GM18519 (cell line): ENCODE results near the gene PHACTR1.

Source experiments
- ATAC-seq: cut with Tn5 transposase; IDR thresholded peaks from one replicate; pipeline ENCODE4 v1.9.1; 2021; ENCODE audit warnings: mild to moderate bottlenecking, moderate library complexity; ENCODE audit not compliant: unreplicated experiment, low FRiP score

PHACTR1 gene

DNA sequence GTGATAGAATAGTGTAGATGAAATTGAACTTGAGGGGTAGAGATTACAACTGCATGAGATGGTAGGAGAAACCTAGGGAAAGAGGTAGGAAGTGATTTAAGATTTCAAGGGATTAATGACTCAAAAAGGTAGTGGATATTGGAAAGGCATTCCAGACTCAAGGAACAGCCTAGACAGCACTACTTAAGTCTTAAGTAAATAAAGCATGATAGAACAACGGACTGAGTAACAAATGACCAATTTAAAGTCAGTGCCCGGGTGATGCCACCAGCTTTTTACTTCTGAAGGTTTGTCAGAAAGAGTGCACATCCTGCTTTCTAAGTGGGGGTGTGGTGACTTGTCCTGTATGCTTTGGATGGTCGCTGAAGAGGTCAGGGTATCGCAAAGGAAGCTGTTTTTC, 81.8 kb downstream of the PHACTR1 start:
- ATAC-seq: no peak

DNA sequence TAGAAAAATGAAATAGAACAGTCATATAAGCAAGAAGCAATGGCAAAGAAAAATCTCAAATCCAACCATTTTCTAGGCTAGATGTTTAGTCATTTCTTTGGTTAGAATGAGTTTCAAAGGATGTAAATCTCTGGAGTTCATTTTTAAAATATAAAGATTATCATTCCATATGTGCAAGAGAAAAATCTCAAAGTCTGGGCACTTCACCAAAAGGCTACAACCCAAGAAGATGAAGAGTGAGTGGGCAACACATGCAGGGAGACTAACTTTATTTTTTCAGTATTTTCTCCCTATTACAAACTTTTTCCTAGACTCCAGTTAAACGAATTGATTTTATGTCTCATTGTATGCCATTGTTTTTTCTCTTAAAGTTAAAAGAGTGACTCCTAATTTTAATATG, 83.6 kb downstream of the PHACTR1 start:
- no peak for ATAC-seq

DNA sequence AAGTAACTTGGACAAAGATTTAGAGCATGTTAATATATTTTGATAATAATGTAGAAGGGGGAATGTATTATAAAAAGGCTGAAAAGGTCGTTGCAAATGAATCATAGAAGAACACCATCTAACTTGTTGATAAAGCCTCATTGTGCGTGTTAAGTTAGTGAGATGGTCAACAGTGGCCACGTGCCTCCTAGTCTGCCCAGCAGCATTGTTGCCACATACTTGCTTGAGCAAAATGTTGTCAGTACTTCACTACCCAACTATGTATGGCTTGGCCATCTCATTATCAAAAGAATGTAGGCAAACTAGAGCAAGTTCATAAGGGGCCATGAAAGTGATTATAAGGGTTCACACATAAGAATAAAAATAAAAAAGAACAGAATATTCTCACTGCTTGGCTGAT, 84.6 kb downstream of the PHACTR1 start:
- ATAC-seq: no peak

DNA sequence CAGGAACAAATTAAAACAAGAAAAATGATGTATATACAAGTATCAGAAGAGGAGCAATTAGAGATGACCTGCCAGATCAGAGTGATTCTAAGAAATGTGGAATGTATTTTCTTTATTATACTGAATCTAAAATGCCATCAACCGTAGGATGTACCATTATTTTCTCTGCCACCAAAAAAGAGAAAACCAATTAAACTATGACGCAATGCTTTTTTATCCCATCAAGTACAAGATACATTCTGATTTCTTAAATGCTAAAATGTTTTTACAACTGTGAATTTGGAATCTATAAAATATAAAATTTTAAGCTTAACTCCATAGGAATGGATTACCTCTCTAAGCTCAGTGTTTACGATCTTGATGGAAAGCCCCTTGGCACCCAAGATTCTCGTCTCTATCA, 85.9 kb downstream of the PHACTR1 start:
- ATAC-seq: no peak

DNA sequence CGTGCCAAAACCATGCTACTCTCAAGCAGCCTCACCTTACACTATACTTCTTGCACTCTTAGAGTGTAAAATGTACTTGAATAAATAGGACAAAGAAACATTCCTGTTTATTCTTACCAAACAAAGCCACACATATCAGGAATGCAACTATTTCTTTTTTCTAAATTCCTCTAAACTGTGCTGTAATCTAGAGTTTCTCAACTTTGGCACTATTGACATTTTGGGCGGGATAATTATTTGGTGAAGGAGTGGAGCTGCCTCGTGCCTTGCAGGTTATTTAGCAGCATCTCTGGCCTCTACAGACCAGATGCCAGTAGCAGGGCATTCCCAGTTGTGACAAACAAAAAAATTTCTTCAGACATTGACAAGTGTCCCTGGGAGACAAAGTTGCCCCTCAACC, 86.9 kb downstream of the PHACTR1 start:
- ATAC-seq: no peak

DNA sequence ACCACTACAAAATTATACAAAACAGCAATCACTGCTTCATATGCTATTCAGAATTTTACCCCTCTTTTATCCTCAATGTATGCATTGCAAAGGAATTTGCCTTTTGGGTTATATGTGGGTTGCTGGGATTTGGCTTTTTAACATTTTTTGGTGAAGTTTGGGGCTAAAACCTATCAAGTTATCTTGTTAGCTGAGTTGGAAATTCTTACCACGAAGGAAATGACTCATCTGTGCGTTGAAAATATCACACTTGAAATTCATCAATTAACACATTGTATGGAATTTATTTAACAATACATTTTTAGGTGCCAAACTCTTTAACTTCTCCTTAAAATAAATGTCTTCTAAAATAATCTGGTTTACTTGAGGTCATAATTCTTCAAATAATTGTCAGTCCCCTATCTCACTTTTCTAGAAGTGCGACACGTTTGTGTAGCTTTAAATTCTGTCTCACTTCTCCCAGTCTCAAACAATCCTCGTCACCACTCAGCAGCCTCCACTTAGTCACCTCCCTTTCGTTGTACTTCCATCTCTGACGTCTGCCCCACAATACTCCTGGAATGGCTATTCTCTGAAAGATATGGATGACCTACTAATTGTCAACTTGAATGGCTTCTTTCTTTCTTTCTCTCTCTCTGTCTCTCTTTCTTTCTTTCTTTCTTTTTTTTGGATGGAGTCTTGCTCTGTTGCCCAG, 88.5 kb downstream of the PHACTR1 start:
- no peak for ATAC-seq

DNA sequence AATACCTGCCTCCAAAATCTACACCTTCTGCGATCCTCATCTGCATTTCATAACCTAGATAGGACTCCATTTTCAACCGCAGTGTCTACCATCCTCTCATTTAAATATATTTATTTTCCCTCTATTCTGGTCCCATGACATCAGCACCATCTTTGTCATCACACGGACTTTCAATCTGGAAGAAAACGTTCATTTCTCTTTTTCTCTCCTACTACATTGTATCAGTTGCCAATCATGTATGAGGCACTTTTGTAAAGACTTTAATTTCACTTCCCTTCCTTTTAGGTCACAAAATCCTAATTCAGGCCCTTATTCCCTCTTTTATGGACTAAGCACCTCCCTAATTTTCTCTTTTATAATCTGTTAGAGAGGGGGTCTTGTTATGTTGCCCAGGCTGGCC, 89.6 kb downstream of the PHACTR1 start:
- no peak for ATAC-seq

DNA sequence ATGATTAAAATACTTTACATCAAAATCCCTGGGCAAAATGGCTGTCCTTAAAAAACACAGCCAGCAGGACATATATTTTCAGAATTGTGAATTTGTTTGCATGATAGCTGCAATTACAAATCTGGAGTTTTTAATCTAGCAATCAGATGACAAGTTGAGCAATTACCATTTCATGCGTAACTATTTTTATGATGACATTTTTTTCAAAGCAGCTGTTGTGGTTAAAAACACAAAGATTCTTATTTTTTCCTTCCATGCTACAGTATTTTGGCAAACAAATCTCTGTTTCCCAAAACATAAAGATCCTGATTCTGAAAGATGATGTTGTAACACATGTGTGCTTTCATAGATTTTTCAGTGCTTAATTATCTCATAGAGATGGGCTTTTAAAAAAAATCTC, 90.2 kb downstream of the PHACTR1 start:
- no peak for ATAC-seq

DNA sequence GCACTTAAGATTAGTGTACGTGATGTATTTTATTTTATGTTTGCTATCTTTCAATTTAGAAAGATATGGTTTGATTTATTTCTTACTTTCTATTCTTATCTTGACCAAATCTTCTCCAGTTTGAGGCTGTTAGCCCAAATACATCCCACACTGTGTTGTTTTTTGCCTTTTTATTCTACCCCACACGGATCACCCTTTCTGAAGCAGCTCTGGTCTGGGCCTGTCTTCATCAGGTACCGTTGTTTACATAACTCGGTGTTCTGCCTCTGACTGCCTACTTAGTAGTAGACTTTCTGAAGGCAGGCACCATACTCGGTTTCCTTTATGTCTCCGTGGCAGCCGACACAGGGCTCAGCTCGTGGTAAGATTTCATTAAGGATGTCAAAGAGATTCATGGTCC, 95.0 kb downstream of the PHACTR1 start:
- no peak for ATAC-seq

DNA sequence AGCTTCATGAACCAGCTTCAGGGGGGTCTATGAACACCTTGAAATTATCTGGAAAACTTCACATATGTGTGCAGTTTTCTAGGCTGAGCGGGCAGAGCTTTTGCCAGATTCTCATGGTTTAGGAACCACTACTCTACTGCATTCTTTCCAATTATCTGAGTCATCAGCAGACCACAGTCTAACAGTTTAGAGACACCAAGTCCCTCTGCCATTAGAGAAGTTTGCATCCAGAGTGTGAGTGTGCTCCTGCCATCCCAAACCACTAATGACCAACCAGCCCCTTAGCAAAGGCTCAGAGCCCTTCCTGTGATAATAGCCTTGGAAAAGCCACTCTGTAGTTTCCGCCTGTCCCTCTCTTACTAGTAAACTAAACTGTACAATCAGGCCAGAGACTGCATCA, 96.8 kb downstream of the PHACTR1 start:
- no peak for ATAC-seq

DNA sequence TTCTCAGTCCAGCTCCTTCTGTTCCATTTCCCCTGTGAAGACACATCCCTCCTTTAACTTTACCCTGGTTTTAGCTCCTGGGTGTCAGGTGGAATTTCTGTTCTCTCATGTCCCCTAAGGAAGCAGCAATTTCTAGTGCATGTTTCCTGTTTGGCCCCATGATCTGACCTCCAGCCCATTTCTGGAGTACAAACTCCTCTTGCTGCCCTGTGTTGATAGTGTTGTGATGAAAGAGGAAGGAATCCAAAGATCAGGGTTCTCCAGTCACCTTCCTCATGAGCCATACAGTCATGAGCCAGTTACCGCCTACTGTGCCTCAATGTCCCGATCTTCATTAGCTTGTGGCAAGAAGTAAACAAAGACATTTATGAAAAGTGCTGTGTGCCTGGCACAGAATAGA, 97.4 kb downstream of the PHACTR1 start:
- ATAC-seq: no peak

DNA sequence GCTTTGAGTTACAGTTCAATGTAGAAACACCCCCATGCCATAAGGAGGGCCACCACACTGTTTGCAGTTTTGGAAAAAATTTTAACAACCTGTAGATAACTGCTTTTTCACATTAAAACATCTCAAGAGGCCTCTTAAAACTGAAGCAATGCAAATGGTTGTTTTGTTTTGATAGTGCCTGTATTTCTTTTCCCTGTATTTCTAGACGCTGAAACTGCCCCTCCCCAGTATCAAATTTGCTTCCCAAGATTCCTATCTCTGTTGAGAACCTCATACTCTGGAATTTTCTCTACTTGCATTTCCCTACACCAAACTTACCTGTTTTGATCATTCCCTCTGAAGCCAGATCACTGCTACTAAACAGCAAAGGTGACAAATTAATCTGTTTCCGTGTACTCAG, 98.5 kb downstream of the PHACTR1 start:
- no peak for ATAC-seq

DNA sequence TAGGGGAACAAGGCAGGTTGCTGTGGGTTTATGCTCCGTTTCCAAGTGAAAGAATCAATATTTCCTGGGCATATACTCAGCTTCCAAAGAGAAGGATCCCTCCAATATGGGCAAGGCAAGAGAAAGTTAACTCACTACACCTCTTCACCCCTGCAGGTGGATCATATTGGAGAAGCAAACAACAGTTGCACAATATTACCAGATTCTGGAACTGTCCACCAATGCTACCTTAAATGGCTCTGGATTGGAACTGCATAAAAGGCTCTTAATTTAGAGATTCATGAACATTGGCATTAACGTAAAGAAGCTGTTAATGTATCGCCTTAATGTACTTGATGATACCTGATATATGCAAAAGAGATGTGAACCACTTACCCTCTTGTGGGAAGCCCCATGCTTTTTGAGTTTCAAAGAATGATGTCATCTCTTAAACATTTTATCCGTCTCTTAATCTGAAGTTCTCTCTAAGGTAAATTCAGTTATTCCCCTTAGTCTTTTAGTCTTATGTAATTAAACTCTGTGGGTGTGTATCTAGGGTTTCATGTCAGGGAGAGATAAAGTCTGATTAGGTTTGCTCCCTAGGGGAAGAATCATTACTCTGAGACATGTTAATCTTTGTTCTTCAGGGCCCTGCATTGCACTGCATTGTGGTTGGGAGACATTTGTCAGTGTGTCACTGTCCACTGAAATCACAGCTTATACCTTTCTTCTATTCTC, 99.5 kb downstream of the PHACTR1 start:
- no peak for ATAC-seq

DNA sequence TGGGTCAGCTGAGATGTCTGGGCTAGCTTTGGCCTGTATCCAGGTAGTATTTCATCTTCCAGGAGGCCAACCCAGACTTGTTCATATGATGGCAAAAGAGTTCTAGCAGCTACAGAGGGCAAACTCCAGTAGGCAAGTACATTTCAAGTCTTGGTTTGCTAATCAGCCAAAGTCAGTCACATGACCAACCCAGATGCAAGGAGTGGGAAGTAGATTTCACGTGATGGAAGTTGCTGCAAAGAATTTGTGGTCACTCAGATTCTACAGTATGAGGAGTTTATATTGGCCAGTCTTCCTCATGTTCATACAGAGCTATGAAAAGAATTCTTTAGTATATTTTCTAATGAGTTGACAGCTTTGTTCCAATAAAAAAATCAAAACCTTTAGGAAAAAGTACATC, 101.8 kb downstream of the PHACTR1 start:
- no peak for ATAC-seq

DNA sequence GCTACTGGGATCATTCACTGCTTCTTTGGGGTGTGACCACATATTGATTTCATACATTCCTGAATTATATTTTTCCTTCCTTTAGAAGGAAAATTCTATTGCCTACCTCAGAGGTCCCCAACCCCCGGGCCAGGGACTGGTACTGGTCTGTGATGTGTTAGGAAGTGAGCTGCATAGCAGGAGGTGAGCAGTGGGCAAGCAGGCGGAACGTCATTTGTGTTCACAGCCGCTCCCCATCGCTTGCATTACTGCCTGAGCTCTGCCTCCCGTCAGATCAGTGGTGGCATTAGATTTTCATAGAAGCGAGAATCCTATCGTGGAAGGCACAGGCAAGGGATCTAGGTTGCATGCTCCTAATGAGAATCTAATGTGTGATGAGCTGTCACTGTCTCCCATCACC, 107.3 kb downstream of the PHACTR1 start:
- no peak for ATAC-seq

DNA sequence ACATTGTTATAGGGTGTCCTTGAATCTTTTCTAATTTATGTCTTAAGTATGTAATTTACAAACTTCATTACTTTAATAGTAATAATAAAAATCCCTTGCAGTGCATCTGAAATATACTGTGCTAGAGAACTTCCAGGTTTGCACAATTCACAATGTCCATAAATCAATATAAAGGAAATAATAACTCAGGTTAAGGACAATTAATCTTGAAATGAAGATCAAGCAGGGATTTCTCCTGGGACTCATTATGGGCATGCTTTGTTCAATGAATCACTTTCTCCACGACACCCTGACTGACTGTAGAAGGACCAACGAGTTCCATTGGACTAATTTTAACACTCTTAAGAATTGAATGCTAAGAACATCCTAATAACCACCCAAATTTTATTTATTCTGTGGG, 110.0 kb downstream of the PHACTR1 start:
- no peak for ATAC-seq

DNA sequence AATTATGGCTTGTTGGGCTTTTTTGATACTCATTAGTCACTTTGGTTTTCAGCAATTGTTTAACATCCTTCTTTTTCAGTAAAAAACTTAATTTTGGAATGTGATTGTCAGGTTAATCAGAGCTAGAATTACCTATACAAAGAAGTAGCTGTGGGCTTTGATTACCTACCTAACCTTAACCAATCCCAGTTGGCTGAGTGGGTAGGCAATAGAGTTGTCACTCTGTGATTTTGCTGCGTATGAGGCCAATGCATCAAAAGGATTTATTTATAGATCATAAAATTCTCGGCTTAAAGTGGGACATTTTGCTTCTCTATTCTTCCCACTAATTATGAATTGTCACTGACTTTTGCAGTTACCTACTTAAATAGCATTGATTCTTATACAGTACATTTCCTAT, 111.4 kb downstream of the PHACTR1 start:
- ATAC-seq: no peak

DNA sequence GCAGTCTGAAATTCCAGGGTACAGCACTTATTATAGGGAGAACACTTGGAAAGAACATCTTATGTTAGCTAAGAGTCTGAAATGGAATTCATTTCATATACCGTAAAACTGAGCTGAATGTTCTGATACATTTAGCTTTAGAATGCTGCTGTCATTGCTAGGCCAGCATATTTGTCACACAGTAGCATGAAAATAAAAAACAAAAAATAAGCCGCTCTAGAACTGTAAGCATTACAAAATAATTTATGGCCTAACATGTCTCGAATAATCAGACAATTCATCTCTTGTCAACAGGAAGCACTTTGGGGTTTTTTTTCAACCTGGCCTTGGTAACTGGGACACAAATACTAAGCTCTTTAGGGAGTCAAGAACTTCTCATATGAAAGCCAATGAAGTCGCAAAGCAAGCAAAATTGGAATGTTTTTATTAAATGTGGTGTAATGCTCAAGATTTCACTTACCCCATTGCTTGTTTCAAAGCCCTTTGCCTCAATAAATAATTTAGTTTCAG, 115.7 kb downstream of the PHACTR1 start:
- ATAC-seq: no peak

DNA sequence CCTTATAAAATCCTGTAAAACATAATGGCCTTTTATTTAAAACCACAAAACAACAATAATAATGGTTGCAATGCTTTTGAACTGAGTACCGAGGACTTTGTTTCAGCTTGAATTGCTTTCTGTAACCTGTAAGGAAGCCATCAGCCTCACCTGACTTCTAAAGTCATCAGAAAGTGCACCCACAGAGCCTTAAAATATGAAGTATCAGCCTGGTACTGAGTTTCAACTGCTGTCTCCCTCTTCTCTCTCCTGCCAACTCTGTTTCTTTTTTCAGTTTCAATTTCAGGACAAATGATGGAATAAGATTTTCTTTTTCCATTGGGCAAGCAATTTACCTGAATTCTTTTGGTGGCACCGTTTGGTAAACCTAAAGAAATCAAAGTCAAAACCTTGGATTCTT, 119.4 kb downstream of the PHACTR1 start:
- ATAC-seq: no peak

DNA sequence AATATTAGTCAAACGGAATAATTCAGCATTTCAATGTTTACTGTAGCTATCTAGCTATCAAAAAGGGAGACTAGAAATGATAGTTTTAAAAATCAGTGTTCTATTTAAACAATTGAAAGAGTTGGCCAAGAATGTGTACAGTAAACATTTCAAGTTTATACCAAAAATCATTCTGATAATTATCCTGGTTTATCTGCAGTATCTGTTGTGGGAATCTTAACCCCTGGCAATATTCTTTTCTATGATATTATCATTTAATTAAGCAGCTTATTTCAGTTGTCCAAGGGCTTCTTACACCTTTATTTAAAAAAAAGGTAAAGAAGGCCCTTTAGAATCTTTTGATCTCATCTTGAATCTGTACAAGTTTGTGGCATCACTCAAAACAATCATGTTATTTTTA, 125.1 kb downstream of the PHACTR1 start:
- no peak for ATAC-seq

DNA sequence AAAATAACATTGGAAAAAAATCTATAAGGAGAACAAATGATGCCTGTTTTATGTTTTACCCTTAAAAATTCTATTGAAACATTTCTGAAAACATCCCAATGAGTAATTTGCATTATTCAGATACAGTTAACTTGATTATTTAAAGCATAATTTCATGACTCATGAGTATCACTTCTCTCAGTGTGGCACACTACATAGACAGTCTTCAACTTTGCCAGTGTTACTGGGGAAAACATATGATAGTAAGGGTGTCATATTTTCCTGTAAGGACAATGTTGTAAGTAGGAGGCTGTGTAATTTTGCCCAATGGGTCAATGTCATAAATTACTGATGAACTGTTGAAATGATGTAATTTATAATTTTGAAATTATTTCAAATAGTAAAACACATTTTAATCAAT, 125.5 kb downstream of the PHACTR1 start:
- no peak for ATAC-seq

DNA sequence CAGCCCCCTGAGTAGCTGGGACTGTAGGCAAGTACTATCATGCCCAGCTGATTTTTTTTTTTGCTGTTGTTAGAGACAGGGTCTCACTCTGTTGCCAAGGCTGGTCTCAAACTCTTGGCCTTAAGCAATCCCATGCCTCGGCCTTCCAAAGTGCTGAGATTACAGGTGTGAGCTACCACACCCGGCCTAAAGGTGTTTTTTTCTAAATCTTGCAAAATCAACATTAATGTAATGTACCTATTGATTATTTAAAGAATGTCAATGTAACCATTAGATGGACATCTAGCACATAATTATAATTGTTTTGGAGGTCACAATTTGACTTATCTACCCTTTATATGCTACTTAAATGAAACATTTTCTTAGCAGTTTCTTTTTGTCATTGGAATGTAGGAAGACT, 126.1 kb downstream of the PHACTR1 start:
- no peak for ATAC-seq
